ENCODE measurements around the gene SLC9A5.

The SLC9A5 gene

GRCh38 chr16:67312719-67313118 lies 63.9 kb downstream of the SLC9A5 start:
- DNase-seq, result no peak

- no peak for DNase-seq
Measured at GRCh38 chr16:67317853-67318252, 69.1 kb downstream of the SLC9A5 start.

Measured in right kidney (tissue), 1 donor.